GM18502 (cell line): ENCODE measurements around the gene SCFD2.

Experiments used
- ATAC-seq: cut with Tn5 transposase; IDR thresholded peaks from one replicate; pipeline ENCODE4 v1.9.1; 2021; ENCODE audit warnings: mild to moderate bottlenecking; ENCODE audit not compliant: unreplicated experiment, poor library complexity

SCFD2 gene

DNA sequence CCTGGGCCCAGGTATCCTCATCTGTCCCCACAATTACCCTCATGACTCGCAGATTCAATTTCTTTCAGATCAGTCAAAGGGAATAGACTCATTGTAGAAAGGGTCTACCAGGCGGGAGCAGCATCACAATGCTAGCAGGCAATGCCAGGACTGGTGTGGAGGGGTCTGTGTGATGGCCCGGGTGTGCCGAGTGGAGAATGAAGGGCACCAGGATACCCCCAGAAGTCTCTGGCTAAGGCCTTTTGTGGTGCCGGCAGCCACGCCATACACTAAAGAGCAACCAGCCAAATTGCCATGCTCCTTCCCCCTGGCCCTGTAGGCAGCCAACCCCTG lies 541.6 kb downstream of the SCFD2 start:
- ATAC-seq = no peak

DNA sequence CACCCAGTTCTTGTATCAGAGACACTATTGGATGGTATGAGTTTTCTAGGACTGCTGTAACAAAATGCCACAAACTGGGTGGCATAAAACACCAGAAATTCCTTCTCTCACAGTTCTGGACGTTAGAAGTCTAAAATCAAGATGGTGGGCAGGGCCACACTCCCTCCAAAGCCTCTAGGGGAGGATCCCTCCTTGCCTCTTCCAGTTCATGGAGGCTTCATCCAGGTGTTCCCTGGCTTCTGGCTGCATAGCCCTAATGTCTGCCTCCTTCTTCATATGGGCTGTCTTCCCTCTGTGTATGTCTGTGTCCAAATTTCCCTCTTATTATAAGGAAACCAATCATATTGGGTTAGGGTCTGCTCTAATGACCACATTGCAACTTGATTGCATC lies 542.2 kb downstream of the SCFD2 start:
- ATAC-seq = no peak
